Right renal pelvis (tissue), 4 donors: ENCODE results near the gene OR4A16. TPM values are rescaled to one million over a fixed set of nuclear protein-coding genes. Genes with fewer than 3 reads are reported as not detected.

Experiments
- DNase-seq, 4 donors: peaks; one replicate each; pipeline ENCODE4 v3.0.0-alpha.2; 2013; ENCODE audit warnings: low read depth in 4 of 4, low spot score in 3 of 4, missing footprints in 1 of 4
- polyA plus RNA-seq, 4 donors: library from polyadenylated mRNA; unstranded; fragments of 120-200 nt; gene quantifications; one replicate each; pipeline ENCODE4 v1.2.1, GENCODE V29; 2013; ENCODE audit not compliant: insufficient read length in 4 of 4

OR4A16 gene
- polyA plus RNA-seq, result not detected

- no peak for DNase-seq
Measured at GRCh38 chr11:55342901-55343300, at the start of gene OR4A16. Gene OR4A16 (plus strand): TSS chr11:55343201. CDS start chr11:55343201, 0 bp downstream.

- no peak for DNase-seq
Measured at GRCh38 chr11:55324500-55324899, 18.5 kb upstream of the OR4A16 start.

GRCh38 chr11:55345306-55345705 is 2.3 kb downstream of the OR4A16 start:
- no peak for DNase-seq

DNA sequence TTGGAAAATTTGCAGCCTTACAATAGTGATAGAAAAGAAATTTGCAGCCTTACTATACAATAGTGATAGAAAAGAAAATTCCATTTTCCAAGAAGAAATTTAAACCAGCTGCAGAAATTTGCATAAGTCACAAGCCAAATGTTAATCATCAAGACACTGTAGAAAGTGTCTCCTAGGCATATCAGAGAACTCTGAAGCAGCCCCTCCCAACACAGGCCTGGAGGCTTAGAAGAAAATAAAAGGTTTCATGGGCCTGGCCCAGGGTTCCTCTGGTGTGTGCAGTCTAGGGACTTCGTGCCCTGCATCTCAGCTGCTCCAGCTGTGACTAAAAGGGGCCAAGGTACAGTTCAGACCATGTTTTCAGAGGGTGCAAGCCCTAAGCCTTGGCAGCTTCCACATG is 6.0 kb downstream of the OR4A16 start:
- DNase-seq, result no peak

GRCh38 chr11:55357560-55358184 is 14.7 kb downstream of the OR4A16 start:
- no peak for DNase-seq

GRCh38 chr11:55367674-55368073 is 24.7 kb downstream of the OR4A16 start, which contains the start of gene OR4A15:
Gene OR4A15 (plus strand): TSS chr11:55367974. CDS start chr11:55367974, 0 bp downstream.
- DNase-seq, result no peak

Other genes with a start within 250 kb of the OR4A16 start
- not detected for gene TRIM48, start 81.0 kb upstream of the OR4A16 start, polyA plus RNA-seq
- not detected for gene OR4A15, start 24.8 kb downstream of the OR4A16 start, polyA plus RNA-seq
- gene OR4C15, start 211.3 kb downstream of the OR4A16 start, polyA plus RNA-seq, result not detected
- gene OR4C16, start 228.9 kb downstream of the OR4A16 start, polyA plus RNA-seq, result not detected